Neural crest cell (in vitro differentiated cells): ENCODE results near the gene DYSF. TPM values are rescaled to one million over a fixed set of nuclear protein-coding genes. Genes with fewer than 3 reads are reported as not detected.

ENCODE experiments used
- DNase-seq: peaks from one replicate; pipeline ENCODE4 v3.0.0; 2021; ENCODE audit warnings: low read depth, mixed read lengths, low spot score
- H3K27ac Mint-ChIP-seq: one replicate; pipeline ENCODE4 v1.8.0; 2021; ENCODE audit warnings: mild to moderate bottlenecking, mixed read lengths; ENCODE audit not compliant: unreplicated experiment
- H3K27me3 Mint-ChIP-seq: 2 replicates; pipeline ENCODE4 v1.8.0; 2021; ENCODE audit warnings: low read depth, mild to moderate bottlenecking, mixed read lengths
- H3K36me3 Mint-ChIP-seq: 2 replicates; pipeline ENCODE4 v1.8.0; 2021; ENCODE audit warnings: low read depth, mild to moderate bottlenecking, mixed read lengths
- H3K4me1 Mint-ChIP-seq: 2 replicates; pipeline ENCODE4 v1.8.0; 2021; ENCODE audit warnings: mixed read lengths
- H3K4me3 Mint-ChIP-seq: one replicate; pipeline ENCODE4 v1.8.0; 2021; ENCODE audit warnings: mild to moderate bottlenecking, mixed read lengths
- H3K9me3 Mint-ChIP-seq: 2 replicates; pipeline ENCODE4 v1.8.0; 2021; ENCODE audit warnings: mixed read lengths
- total RNA-seq: library from RNA; stranded (reverse); gene quantifications from 2 replicates; pipeline ENCODE4 v1.2.1, GENCODE V29; 2021
- TF ChIP-seq, protein P1 (sequence below): fragments of 200-600 bp; sonication (generic); conservative IDR thresholded peaks from 2 replicates; pipeline ENCODE4 v1.5.0; 2021; ENCODE audit warnings: antibody characterized with exemption, mild to moderate bottlenecking

DYSF gene
- total RNA-seq, 1 donor from 2014 or later, result 2.2 TPM

DNA sequence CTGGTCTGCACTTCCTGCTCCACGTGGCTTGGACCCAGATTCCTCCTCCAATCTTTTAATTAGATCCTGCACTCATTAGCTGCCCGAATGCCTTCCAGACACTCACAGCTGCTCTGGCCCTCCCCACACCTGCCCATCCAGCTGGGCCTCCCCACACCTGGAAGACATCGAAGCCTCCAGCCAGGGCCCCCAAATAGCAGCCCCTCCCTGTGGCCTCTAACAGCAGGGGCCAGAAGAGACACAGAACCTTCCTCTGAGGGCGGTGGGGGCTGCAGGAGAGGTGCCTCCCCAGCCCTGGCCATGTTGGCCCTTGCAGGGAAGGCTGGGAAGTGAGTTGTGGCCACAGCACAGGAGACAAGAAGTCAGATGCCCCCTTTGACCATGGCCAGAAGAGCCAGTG is 252.8 kb downstream of the DYSF start:
- no peaks in the 10 kb centered on the region for H3K9me3 Mint-ChIP-seq
- no peak for DNase-seq
- no peak overlapping the region for H3K27ac Mint-ChIP-seq
- TF ChIP-seq, protein P1, sequence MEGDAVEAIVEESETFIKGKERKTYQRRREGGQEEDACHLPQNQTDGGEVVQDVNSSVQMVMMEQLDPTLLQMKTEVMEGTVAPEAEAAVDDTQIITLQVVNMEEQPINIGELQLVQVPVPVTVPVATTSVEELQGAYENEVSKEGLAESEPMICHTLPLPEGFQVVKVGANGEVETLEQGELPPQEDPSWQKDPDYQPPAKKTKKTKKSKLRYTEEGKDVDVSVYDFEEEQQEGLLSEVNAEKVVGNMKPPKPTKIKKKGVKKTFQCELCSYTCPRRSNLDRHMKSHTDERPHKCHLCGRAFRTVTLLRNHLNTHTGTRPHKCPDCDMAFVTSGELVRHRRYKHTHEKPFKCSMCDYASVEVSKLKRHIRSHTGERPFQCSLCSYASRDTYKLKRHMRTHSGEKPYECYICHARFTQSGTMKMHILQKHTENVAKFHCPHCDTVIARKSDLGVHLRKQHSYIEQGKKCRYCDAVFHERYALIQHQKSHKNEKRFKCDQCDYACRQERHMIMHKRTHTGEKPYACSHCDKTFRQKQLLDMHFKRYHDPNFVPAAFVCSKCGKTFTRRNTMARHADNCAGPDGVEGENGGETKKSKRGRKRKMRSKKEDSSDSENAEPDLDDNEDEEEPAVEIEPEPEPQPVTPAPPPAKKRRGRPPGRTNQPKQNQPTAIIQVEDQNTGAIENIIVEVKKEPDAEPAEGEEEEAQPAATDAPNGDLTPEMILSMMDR, result no peak
- peaks cover 14% of the 10 kb centered on the region for H3K4me1 Mint-ChIP-seq
- H3K27me3 Mint-ChIP-seq, result no peaks in the 10 kb centered on the region
- H3K36me3 Mint-ChIP-seq, result no peaks in the 10 kb centered on the region
- no peak overlapping the region for H3K4me3 Mint-ChIP-seq

DNA sequence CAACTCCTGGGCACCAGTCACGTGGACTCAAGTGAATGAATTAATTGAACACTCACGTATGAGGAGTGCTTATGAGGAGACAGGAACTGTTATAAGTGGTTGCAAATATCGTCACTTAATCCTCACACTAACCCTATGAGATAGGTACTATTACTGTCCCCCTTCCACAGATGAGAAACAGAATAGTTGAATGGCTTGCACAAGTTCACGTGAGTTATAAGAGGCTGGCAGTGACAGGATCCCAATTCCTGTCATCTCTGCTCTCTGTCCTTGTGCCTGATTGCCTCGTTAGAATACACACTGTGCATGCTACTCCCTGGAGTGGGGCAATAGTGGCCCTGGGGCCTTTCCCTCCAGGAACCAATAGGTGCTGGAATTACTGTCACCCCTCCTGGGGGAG is 253.5 kb downstream of the DYSF start:
- H3K27me3 Mint-ChIP-seq, result no peaks in the 10 kb centered on the region
- TF ChIP-seq, protein P1, result no peak

DNA sequence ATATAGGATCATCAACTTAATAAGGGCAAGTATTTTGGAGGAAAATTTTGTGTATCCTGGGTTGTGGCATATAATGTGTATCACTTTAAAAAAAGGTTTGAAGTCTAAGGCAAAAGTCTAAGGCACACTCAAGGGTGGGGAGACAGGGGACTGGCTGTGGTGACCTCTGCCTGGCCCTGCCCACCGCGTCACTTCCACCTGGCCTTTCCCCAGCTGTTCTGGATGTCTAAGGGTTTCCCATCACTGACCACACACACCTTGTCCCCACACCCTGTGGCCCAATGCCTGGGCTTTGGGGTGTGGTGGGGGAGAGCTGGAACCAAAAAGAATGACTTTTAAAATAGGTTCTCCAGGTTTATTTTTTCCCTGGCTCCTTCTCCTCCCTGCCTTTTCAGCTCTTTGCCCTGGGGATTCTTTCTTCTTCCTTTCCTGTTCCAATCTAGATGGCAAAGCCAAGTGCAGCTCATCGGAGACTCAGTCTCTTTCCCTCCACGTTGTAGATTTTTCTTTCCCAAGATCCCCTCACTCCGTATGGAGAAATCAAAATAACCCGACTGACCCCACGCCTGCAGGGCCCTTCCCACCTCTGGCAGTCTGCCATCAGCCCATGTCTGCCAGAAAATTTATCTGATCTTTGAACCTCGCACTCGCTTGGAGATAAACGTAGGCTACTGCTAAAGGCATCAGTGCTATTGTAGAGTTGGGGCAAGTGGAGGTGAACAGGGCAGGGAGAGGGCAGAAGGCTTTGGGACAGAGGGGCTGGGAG is 257.2 kb downstream of the DYSF start:
- Mint-ChIP-seq H3K4me3 (no peak overlapping the region), H3K27me3 (no peaks in the 10 kb centered on the region), H3K4me1 (no peaks in the 10 kb centered on the region), H3K9me3 (no peaks in the 10 kb centered on the region), H3K36me3 (no peaks in the 10 kb centered on the region), H3K27ac (no peak overlapping the region)
- TF ChIP-seq, protein P1, result no peak
- no peak for DNase-seq

More for the DNA sequence above, 253.5 kb downstream of the DYSF start:
- no peak overlapping the region for H3K27ac Mint-ChIP-seq
- no peaks in the 10 kb centered on the region for H3K9me3 Mint-ChIP-seq
- no peak overlapping the region for H3K4me3 Mint-ChIP-seq
- peaks cover 7% of the 10 kb centered on the region for H3K4me1 Mint-ChIP-seq
- H3K36me3 Mint-ChIP-seq, result no peaks in the 10 kb centered on the region
- no peak for DNase-seq

DNA sequence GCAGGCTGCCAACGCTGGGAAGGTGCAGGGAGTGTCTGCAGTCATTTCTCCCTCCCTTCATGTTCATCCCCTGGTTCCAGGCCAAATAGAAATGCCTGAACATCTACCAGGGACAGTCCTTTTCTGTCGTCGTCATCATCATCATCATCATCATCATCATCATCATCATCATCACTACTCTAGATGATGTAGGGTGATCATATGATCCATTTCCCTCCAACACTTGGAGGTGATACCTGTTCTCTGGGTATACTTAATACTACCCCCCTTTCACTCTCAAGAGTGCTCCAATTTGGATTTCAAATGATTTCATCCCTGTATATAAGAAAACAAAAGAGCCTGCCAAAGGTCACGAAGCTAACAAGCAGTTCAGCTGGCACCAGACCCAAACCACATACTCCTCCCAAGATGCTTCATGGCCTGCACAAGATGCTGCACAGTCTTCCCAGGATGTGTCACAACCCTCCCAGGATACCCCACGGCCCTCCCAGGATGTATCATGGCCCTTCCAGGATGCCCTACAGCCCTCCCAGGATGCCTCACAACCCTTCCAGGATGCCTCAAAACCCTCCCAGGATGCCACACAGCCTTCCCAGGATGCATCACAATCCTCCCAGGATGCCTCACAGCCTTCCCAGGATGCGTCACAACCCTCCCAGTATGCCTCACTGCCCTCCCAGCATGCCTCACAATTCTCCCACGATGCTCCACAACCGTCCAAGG is 257.9 kb downstream of the DYSF start:
- Mint-ChIP-seq H3K4me1 (no peaks in the 10 kb centered on the region), H3K9me3 (no peaks in the 10 kb centered on the region), H3K4me3 (no peak overlapping the region), H3K27ac (no peak overlapping the region), H3K36me3 (no peaks in the 10 kb centered on the region), H3K27me3 (no peaks in the 10 kb centered on the region)
- DNase-seq, result no peak
- TF ChIP-seq, protein P1, result no peak

DNA sequence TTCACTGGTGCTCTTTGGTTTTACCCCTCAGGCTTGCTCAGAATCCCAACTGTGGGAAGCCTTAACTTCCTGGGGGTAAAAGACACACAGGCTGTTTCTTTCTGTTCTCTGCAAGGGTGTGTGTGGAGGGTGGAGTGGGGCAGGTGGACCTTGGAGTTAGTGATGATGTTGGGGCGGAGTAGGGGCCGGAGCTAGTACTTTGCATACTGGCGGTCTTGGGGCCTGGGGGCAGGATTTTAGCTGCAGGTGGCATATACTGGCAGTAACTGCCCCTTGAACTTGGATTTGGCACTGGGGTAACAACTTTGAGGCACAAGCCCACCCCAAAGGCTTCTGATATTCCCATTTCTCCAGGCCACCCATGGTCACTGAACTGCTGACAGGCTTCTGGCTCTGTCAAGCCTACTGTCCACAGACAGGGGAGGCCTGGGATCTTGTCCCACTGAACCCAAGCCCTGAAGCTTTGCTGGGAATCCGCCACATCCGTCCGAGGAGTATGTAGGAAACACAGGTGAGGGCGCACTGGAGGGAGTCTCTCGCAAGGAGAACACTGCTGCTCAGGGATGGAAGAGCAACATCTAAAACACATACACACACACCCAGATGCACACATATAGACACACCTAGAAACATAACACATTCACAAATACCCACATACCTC is 258.9 kb downstream of the DYSF start:
- Mint-ChIP-seq H3K36me3 (no peaks in the 10 kb centered on the region), H3K27me3 (no peaks in the 10 kb centered on the region), H3K4me3 (no peak overlapping the region), H3K4me1 (no peaks in the 10 kb centered on the region), H3K27ac (peak overlapping the region; percentile 20), H3K9me3 (no peaks in the 10 kb centered on the region)
- TF ChIP-seq, protein P1, result no peak
- DNase-seq, result no peak
